Measurements from ENCODE around the gene CLCNKA.

Gene CLCNKA

DNA sequence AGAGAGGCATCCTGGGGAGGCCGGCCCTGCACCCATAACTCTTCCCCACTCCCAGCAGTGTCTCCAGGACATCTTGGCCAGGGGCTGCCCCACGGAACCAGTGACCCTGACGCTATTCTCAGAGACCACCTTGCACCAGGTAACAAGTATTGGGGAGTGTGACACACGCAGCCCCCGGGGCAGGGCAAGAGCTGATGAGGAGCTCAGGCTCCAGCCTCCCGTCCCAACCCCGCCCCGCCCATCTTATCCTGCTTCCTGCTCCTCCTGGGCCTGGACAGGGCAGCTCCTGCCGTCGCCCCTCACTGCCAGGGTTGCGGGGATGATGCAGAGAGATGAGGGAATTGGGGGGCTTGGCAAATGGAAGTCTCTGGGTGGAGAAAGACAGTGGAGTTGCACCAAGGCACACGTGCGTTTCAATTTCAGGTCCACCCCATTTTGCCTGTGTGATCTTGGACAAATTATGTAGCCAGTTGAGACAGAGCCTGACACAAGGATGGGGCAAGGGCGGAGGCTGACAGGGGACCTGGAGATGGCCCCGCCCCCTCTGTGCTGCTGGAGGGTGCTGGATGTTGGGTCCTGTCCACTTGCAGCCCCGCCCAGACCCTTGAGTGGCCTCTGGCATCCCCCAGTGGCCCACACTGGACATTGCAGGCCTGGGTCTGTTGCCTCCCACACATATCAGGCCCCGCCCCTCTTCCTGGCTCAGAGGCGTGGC lies 10.7 kb downstream of the CLCNKA start:
- peak; percentile 64 for TF ChIP-seq CTCF (IDR thresholded peaks at IDR 0.05)

- no peak for TF ChIP-seq CTCF (IDR thresholded peaks at IDR 0.05)
These were observed 16.7 kb downstream of the CLCNKA start for GRCh38 chr1:16038620-16038912.

DNA sequence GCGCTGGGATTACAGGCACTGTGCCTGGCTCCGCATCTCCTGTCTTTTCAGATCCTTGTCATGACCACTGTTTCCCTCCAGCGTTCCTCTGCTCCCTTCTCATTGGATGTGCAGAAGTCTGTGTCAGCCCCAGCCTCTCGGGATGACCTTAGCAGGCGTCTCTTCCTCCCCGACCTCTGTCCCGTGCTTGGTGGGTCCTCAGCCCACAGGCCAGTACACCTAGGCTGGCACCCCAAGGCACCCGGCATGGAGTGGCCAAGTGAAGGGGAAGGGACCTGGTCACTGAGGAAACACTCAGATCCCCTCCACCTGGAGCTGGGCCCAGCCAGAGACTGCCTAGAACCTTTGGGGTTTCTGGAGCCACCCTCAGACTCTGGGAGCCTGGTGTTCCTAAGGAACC lies 19.4 kb downstream of the CLCNKA start:
- no peak for TF ChIP-seq CTCF (IDR thresholded peaks at IDR 0.05)

DNA sequence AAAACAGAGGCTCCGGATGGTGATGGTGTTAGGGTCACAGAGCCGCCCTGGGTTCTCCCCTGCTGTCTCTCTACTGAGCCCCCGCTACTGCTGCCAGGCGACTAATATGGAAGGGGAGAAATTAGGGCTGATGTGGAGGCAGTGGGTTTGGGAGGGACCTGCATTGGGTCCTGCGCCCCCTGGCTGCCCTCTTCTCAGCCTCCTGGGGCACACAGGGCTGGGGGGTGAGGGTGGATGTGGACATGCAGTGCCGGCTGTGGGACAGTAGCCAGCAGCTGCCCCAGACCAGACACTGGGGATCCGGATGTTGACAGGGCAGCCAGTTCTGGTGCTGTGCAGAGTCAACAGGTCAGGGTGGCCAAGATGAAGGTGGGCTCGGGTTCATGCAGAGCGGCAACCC lies 20.3 kb downstream of the CLCNKA start:
- no peak for TF ChIP-seq CTCF (IDR thresholded peaks at IDR 0.05)

DNA sequence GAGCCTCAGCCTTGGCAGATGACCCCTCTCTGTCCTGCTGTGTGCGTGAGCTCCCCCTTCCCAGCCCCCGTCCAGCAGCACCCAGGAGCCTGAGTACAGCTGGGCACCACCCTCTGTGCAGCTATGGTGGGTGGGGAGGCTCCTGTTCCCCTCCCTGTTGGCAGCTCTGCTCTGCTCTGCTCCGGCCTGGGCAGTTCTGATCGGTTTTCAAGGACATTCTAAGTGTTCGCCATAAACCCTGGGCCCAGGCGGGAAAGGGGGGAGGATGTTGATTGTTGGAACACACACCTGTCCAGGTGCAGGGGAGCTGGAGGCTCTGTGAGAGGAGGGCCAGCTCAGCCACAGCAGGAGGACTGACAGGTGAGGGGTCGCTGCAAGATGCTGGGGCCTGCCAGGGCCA lies 21.7 kb downstream of the CLCNKA start, which contains the start of gene CLCNKB:
CLCNKB (plus strand) TSS at position 262 of the 400 bp plus-strand sequence. CDS start 711 bp downstream, outside the sequence.
- TF ChIP-seq CTCF (IDR thresholded peaks at IDR 0.05): no peak

- TF ChIP-seq CTCF (IDR thresholded peaks at IDR 0.05): no peak
These were observed 22.1 kb downstream of the CLCNKA start for GRCh38 chr1:16043950-16044349.

GRCh38 chr1:16046842-16047241 lies 25.0 kb downstream of the CLCNKA start:
- no peak for TF ChIP-seq CTCF (IDR thresholded peaks at IDR 0.05)

Data from LNCAP (cell line).